ENCODE data around the gene C4A.

- TF ChIP-seq CTCF (IDR thresholded peaks at IDR 0.05): no peak
- TF ChIP-seq POLR2A (IDR thresholded peaks at IDR 0.05): no peak
Observed at GRCh38 chr6:31966997-31967925, 14.6 kb upstream of the C4A start.
